HepG2 (cell line): Measurements from ENCODE around the gene BLOC1S4. TPM values are rescaled to one million over a fixed set of nuclear protein-coding genes. Genes with fewer than 3 reads are reported as not detected.
A peak's percentile ranks its signal among the peaks of the same experiment; 100 is the strongest.

Experiments
- ADNP ChIP-seq: sonication (generic); formaldehyde crosslinking; IDR thresholded peaks from 2 replicates; pipeline ENCODE4 v1.4.0; 2020; ENCODE audit warnings: missing genetic modification reagents
- EEA1 ChIP-seq: sonication (generic); formaldehyde crosslinking; IDR thresholded peaks from 2 replicates; pipeline ENCODE4 v1.5.1; 2020; ENCODE audit warnings: mild to moderate bottlenecking, missing genetic modification reagents, borderline replicate concordance
- RBM39 ChIP-seq: fragments of 200-400 bp; formaldehyde crosslinking; IDR thresholded peaks from one replicate; pipeline ENCODE4 v1.6.1; 2018; ENCODE audit warnings: antibody characterized with exemption, mild to moderate bottlenecking, low read depth, low read length; ENCODE audit not compliant: poor library complexity, severe bottlenecking
- REL ChIP-seq: sonication (generic); formaldehyde crosslinking; conservative IDR thresholded peaks from 2 replicates; pipeline ENCODE4 v1.8.0; 2022; ENCODE audit warnings: mild to moderate bottlenecking, missing genetic modification reagents, moderate library complexity
- RNF2 ChIP-seq: fragments of 450-650 bp; conservative IDR thresholded peaks from 2 replicates; pipeline ENCODE4 v1.6.1; 2016; ENCODE audit warnings: low read depth
- RXRA ChIP-seq: sonication (generic); formaldehyde crosslinking; IDR thresholded peaks from 2 replicates; pipeline ENCODE4 v1.5.1; 2020; ENCODE audit warnings: missing genetic modification reagents
- SOX5 ChIP-seq: IDR thresholded peaks from 2 replicates; pipeline ENCODE4 v1.6.1; 2016; ENCODE audit warnings: borderline replicate concordance
- TEAD3 ChIP-seq: optimal IDR thresholded peaks from 2 replicates; pipeline ENCODE3; 2016; ENCODE audit warnings: borderline replicate concordance
- ZBTB33 ChIP-seq: sonication (generic); formaldehyde crosslinking; IDR thresholded peaks from 2 replicates; pipeline ENCODE4 v1.4.0; 2020; ENCODE audit warnings: missing genetic modification reagents
- ZNF3 ChIP-seq: IDR thresholded peaks from 2 replicates; pipeline ENCODE4 v1.7.0; 2017; ENCODE audit warnings: inconsistent platforms
- ZNF460 ChIP-seq: sonication (generic); formaldehyde crosslinking; IDR thresholded peaks from 2 replicates; pipeline ENCODE4 v1.5.1; 2020; ENCODE audit warnings: missing genetic modification reagents, mild to moderate bottlenecking, borderline replicate concordance
- ZNF570 ChIP-seq: sonication (generic); formaldehyde crosslinking; IDR thresholded peaks from 2 replicates; pipeline ENCODE4 v1.4.0; 2020; ENCODE audit warnings: mild to moderate bottlenecking, missing genetic modification reagents, borderline replicate concordance
- ZNF619 ChIP-seq: sonication (generic); formaldehyde crosslinking; IDR thresholded peaks from 2 replicates; pipeline ENCODE4 v1.4.0; 2020; ENCODE audit warnings: mild to moderate bottlenecking, missing genetic modification reagents
- ZNF652 ChIP-seq: IDR thresholded peaks from 2 replicates; pipeline ENCODE4 v1.6.1; 2016; ENCODE audit warnings: low read depth, borderline replicate concordance
- ZNF772 ChIP-seq: sonication (generic); formaldehyde crosslinking; IDR thresholded peaks from 2 replicates; pipeline ENCODE4 v1.5.0; 2020; ENCODE audit warnings: mild to moderate bottlenecking, missing genetic modification reagents
- ZNF777 ChIP-seq: sonication (generic); formaldehyde crosslinking; IDR thresholded peaks from 2 replicates; pipeline ENCODE4 v1.4.0; 2020; ENCODE audit warnings: missing genetic modification reagents
- polyA plus RNA-seq, 8 experiments: library from polyadenylated mRNA; depleted of rRNA in 3 of 8; stranded (reverse) in 7 of 8; unstranded in 1 of 8; fragments of >200 nt; fragmentation: Illumina TruSeq in 4 of 8; extraction: Trizol in 4 of 8; gene quantifications; 2 replicates each; pipeline versions ENCODE4 v1.2.1 to v1.2.3, GENCODE V29; 2011 to 2016; ENCODE audit warnings: low read depth in 4 of 8, missing spikeins in 1 of 8, mixed read lengths in 1 of 8; ENCODE audit not compliant: insufficient read depth in 1 of 8
- total RNA-seq, 5 experiments: library from RNA; depleted of rRNA; stranded (reverse); fragments of >200 nt; fragmentation: Illumina TruSeq; extraction: Trizol; gene quantifications; 2 replicates each; pipeline ENCODE4 v1.2.3, GENCODE V29; 2016; ENCODE audit warnings: low read depth in 1 of 5
- TF ChIP-seq, protein P1 (sequence below): sonication (generic); formaldehyde crosslinking; IDR thresholded peaks from 2 replicates; pipeline ENCODE4; 2020; ENCODE audit warnings: missing genetic modification reagents, mild to moderate bottlenecking, borderline replicate concordance
- TF ChIP-seq, protein P2 (sequence below): sonication (generic); formaldehyde crosslinking; IDR thresholded peaks from 2 replicates; pipeline ENCODE4 v1.4.0; 2020; ENCODE audit warnings: missing genetic modification reagents
- TF ChIP-seq, protein P3 (sequence below): sonication (generic); formaldehyde crosslinking; IDR thresholded peaks from 2 replicates; pipeline ENCODE4 v1.4.0; 2020; ENCODE audit warnings: missing genetic modification reagents

The BLOC1S4 gene
- total and polyA plus RNA-seq, 2 of the 13 experiments (the other 11 are each of a cell fraction or from before 2014, with no cell fraction given): 15.5 to 20.9 TPM

- peak; percentile 59 for TF ChIP-seq ZBTB33 (CRISPR knock-in tag)
- TF ChIP-seq ZNF777 (CRISPR knock-in tag): peak; percentile 99
- peak; percentile 12; the same call in 1 of the 2 replicates for TF ChIP-seq ZNF460 (CRISPR knock-in tag)
- peak; percentile 60 for TF ChIP-seq RBM39
- no peak for TF ChIP-seq ZNF652
- TF ChIP-seq RXRA: peak; percentile 92
- 0 out of 2 replicates have a peak, but pooled peaks have one; percentile 55 for TF ChIP-seq ZNF619 (CRISPR knock-in tag)
- no peak for TF ChIP-seq EEA1 (CRISPR knock-in tag)
- TF ChIP-seq, protein P1, sequence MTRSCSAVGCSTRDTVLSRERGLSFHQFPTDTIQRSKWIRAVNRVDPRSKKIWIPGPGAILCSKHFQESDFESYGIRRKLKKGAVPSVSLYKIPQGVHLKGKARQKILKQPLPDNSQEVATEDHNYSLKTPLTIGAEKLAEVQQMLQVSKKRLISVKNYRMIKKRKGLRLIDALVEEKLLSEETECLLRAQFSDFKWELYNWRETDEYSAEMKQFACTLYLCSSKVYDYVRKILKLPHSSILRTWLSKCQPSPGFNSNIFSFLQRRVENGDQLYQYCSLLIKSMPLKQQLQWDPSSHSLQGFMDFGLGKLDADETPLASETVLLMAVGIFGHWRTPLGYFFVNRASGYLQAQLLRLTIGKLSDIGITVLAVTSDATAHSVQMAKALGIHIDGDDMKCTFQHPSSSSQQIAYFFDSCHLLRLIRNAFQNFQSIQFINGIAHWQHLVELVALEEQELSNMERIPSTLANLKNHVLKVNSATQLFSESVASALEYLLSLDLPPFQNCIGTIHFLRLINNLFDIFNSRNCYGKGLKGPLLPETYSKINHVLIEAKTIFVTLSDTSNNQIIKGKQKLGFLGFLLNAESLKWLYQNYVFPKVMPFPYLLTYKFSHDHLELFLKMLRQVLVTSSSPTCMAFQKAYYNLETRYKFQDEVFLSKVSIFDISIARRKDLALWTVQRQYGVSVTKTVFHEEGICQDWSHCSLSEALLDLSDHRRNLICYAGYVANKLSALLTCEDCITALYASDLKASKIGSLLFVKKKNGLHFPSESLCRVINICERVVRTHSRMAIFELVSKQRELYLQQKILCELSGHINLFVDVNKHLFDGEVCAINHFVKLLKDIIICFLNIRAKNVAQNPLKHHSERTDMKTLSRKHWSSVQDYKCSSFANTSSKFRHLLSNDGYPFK (CRISPR knock-in tag): no peak; the same call in 1 of the 2 replicates
- peak; percentile 96 for TF ChIP-seq SOX5 (CRISPR knock-in tag)
- TF ChIP-seq ZNF570 (CRISPR knock-in tag): no peak
- TF ChIP-seq ZNF3: 0 out of 2 replicates have a peak, but pooled peaks have one; percentile 34
- TF ChIP-seq, protein P2, sequence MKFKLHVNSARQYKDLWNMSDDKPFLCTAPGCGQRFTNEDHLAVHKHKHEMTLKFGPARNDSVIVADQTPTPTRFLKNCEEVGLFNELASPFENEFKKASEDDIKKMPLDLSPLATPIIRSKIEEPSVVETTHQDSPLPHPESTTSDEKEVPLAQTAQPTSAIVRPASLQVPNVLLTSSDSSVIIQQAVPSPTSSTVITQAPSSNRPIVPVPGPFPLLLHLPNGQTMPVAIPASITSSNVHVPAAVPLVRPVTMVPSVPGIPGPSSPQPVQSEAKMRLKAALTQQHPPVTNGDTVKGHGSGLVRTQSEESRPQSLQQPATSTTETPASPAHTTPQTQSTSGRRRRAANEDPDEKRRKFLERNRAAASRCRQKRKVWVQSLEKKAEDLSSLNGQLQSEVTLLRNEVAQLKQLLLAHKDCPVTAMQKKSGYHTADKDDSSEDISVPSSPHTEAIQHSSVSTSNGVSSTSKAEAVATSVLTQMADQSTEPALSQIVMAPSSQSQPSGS (CRISPR knock-in tag): peak; percentile 90
- peak; percentile 85 for TF ChIP-seq ADNP (CRISPR knock-in tag)
- TF ChIP-seq RNF2: no peak
- peak; percentile 99 for TF ChIP-seq ZNF772 (CRISPR knock-in tag)
- TF ChIP-seq TEAD3 (CRISPR knock-in tag): peak; percentile 93
- TF ChIP-seq, protein P3, sequence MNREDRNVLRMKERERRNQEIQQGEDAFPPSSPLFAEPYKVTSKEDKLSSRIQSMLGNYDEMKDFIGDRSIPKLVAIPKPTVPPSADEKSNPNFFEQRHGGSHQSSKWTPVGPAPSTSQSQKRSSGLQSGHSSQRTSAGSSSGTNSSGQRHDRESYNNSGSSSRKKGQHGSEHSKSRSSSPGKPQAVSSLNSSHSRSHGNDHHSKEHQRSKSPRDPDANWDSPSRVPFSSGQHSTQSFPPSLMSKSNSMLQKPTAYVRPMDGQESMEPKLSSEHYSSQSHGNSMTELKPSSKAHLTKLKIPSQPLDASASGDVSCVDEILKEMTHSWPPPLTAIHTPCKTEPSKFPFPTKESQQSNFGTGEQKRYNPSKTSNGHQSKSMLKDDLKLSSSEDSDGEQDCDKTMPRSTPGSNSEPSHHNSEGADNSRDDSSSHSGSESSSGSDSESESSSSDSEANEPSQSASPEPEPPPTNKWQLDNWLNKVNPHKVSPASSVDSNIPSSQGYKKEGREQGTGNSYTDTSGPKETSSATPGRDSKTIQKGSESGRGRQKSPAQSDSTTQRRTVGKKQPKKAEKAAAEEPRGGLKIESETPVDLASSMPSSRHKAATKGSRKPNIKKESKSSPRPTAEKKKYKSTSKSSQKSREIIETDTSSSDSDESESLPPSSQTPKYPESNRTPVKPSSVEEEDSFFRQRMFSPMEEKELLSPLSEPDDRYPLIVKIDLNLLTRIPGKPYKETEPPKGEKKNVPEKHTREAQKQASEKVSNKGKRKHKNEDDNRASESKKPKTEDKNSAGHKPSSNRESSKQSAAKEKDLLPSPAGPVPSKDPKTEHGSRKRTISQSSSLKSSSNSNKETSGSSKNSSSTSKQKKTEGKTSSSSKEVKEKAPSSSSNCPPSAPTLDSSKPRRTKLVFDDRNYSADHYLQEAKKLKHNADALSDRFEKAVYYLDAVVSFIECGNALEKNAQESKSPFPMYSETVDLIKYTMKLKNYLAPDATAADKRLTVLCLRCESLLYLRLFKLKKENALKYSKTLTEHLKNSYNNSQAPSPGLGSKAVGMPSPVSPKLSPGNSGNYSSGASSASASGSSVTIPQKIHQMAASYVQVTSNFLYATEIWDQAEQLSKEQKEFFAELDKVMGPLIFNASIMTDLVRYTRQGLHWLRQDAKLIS: peak; percentile 79
- no peak for TF ChIP-seq REL (CRISPR knock-in tag)
Observed at GRCh38 chr4:6695660-6696610, 20.0 kb upstream of the BLOC1S4 start (continued).
